PC-9 (cell line): Measurements from ENCODE around the gene IHH.

Source experiments
- EZH2 ChIP-seq: fragments of 200-600 bp; sonication (generic); IDR thresholded peaks from 2 replicates; pipeline ENCODE4 v1.8.0; 2017; ENCODE audit warnings: antibody characterized with exemption, low read depth
- TF ChIP-seq, protein P1 (sequence below): fragments of 200-600 bp; sonication (generic); conservative IDR thresholded peaks from 2 replicates; pipeline ENCODE4 v1.6.1; 2017; ENCODE audit warnings: mixed run types, antibody characterized with exemption, mild to moderate bottlenecking, moderate library complexity

DNA sequence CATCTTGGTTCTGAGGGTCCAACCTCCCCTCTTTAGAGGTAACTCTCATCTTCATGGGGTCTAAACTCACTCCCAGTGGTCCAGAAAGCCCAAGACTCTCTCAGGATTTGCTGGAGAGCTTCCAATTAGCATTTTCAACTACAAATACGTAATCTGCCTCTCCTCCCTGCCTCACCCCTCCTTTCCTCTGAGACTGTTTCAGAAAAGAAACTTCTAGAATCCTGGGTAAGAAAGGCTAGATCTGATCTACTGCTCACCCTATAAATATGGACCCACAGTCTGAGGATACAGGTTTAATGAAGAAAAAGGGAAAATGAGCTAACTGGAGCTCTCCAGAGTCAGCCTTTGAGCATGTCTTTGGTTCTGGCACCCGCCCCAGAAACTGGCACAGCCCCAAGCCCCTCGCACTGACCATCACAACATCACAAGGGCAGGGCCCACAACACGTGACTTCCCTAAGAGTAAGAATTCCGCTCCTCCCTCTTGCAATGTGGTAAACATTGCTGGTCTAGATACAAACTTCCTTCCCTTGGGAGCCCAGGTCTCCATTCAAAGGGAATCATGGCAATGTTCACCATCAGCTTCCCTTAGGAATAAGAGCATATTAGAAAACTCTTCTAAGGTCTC is 21.7 kb upstream of the IHH start:
- no peak for TF ChIP-seq EZH2
- TF ChIP-seq, protein P1, sequence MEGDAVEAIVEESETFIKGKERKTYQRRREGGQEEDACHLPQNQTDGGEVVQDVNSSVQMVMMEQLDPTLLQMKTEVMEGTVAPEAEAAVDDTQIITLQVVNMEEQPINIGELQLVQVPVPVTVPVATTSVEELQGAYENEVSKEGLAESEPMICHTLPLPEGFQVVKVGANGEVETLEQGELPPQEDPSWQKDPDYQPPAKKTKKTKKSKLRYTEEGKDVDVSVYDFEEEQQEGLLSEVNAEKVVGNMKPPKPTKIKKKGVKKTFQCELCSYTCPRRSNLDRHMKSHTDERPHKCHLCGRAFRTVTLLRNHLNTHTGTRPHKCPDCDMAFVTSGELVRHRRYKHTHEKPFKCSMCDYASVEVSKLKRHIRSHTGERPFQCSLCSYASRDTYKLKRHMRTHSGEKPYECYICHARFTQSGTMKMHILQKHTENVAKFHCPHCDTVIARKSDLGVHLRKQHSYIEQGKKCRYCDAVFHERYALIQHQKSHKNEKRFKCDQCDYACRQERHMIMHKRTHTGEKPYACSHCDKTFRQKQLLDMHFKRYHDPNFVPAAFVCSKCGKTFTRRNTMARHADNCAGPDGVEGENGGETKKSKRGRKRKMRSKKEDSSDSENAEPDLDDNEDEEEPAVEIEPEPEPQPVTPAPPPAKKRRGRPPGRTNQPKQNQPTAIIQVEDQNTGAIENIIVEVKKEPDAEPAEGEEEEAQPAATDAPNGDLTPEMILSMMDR: no peak
